Osteocyte (in vitro differentiated cells): ENCODE data around the gene ASIC4. TPM values are rescaled to one million over a fixed set of nuclear protein-coding genes. Genes with fewer than 3 reads are reported as not detected.

Experiments used
- DNase-seq: peaks from one replicate; pipeline ENCODE4 v3.0.0; 2021; ENCODE audit warnings: mixed read lengths; ENCODE audit not compliant: unreplicated experiment; ENCODE audit errors: extremely low spot score
- H3K27ac Mint-ChIP-seq: one replicate; pipeline ENCODE4 v1.8.0; 2021; ENCODE audit warnings: mild to moderate bottlenecking, mixed read lengths; ENCODE audit not compliant: unreplicated experiment
- H3K27me3 Mint-ChIP-seq: one replicate; pipeline ENCODE4 v1.8.0; 2021; ENCODE audit warnings: mixed read lengths; ENCODE audit not compliant: unreplicated experiment
- H3K36me3 Mint-ChIP-seq: one replicate; pipeline ENCODE4 v1.8.0; 2021; ENCODE audit warnings: mixed read lengths; ENCODE audit not compliant: unreplicated experiment
- H3K4me1 Mint-ChIP-seq: one replicate; pipeline ENCODE4 v1.8.0; 2021; ENCODE audit warnings: mixed read lengths; ENCODE audit not compliant: unreplicated experiment
- H3K4me3 Mint-ChIP-seq: one replicate; pipeline ENCODE4 v1.8.0; 2021; ENCODE audit warnings: mild to moderate bottlenecking, moderate library complexity, mixed read lengths; ENCODE audit not compliant: unreplicated experiment
- H3K9me3 Mint-ChIP-seq: one replicate; pipeline ENCODE4 v1.8.0; 2021; ENCODE audit warnings: mixed read lengths; ENCODE audit not compliant: unreplicated experiment
- total RNA-seq: library from RNA; stranded (reverse); gene quantifications from 2 replicates; pipeline ENCODE4 v1.2.1, GENCODE V29; 2021
- TF ChIP-seq, protein P1 (sequence below): fragments of 200-600 bp; sonication (generic); IDR thresholded peaks from 2 replicates; pipeline ENCODE4 v1.5.0; 2021; ENCODE audit warnings: antibody characterized with exemption, mild to moderate bottlenecking, moderate library complexity

The ASIC4 gene
- total RNA-seq, 1 donor from 2014 or later, result 0.11 TPM

DNA sequence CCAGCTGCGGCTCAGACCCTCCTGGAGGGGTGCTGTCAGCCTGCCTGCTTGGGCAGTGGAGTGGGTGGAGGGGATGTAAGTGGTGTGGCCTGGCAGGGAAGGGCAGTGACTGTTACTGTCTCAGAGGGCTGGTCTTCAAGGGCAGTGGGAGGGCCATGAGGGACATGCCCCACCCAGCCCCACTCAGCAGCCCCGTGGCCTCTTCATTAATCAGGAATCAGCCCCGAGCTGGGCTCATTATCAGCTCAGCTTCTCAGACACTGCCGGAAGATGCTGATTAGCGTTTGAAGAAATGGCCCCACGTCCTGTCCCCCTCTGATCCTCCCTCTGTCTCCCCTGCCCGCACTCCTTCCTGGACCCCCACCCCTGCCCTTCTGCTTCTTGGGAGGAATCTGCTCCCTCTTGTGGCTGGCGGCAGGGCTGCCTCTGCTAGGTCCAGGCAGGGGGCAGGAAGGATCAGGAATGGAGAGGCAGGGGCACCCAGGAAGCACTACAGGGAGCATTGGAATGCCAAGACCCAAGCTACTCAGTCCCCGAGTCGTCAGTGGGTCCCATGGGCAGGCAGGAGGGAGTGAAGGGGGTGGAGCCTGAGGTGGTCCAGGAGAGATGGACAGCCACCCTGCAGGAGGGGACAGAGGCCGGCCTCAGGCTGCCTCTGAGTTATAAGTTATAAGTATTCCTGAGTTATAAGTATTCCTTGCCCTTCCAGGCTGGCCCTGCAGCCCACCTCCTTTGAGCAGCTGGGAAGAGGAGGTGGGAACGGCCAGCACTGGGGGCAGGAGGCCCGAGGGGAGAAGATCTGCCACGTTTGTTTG is 7.0 kb downstream of the ASIC4 start:
- peak overlapping the region; percentile 31 for H3K4me3 Mint-ChIP-seq
- TF ChIP-seq, protein P1, sequence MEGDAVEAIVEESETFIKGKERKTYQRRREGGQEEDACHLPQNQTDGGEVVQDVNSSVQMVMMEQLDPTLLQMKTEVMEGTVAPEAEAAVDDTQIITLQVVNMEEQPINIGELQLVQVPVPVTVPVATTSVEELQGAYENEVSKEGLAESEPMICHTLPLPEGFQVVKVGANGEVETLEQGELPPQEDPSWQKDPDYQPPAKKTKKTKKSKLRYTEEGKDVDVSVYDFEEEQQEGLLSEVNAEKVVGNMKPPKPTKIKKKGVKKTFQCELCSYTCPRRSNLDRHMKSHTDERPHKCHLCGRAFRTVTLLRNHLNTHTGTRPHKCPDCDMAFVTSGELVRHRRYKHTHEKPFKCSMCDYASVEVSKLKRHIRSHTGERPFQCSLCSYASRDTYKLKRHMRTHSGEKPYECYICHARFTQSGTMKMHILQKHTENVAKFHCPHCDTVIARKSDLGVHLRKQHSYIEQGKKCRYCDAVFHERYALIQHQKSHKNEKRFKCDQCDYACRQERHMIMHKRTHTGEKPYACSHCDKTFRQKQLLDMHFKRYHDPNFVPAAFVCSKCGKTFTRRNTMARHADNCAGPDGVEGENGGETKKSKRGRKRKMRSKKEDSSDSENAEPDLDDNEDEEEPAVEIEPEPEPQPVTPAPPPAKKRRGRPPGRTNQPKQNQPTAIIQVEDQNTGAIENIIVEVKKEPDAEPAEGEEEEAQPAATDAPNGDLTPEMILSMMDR, result peak; percentile 81
- peaks cover 15% of the 10 kb centered on the region for H3K4me1 Mint-ChIP-seq
- peak overlapping the region; percentile 38 for H3K27ac Mint-ChIP-seq
- H3K9me3 Mint-ChIP-seq, result no peaks in the 10 kb centered on the region
- no peaks in the 10 kb centered on the region for H3K36me3 Mint-ChIP-seq
- peaks cover 25% of the 10 kb centered on the region for H3K27me3 Mint-ChIP-seq
- DNase-seq, result no peak

DNA sequence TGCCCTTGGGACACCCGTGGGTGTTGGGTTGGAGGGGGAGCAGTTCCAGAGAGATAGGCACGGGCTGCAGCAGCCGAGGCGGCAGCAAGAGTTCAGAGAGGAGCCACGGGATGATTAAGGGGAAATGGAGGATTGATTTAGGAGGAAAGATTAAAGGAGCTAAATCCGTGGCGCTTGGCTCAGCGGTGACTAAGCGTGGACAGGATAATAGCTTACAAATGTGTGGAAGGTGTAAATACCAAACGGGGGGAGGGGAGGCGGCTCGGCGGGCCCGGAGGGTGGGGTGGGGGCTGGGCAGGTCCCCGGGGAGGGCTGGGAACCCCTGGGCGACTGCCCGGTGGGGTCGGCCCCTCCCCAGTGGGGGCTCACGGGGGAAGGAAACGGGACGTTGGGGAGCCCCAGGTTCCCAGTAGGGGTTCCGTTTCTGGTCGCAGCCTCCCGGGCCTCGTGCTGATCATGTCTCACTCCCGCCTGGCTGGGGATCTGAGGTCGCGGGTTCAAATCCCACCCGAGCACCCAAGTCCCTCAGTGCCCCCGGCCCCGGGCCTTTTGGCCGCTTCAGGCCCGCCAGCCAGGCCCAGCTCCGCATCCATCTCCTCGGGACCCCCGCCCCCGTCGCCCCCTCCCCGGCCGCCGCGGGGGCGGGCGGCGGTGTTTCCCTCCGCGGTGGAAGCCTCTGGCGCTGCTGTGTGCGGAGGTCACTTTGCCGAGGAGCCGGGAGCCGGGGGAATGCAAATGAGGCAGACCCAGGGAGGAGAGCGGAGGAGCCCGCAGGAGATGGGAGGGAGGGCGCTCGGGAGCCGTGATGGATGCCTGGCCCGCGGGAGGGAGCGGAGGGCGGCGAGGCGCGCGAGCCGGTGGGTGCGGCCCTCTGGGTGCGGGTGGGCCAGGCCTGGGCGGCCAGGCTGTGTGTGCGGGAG is 8.1 kb downstream of the ASIC4 start:
- Mint-ChIP-seq H3K4me1 (peaks cover 15% of the 10 kb centered on the region), H3K4me3 (peak overlapping the region; percentile 41), H3K36me3 (no peaks in the 10 kb centered on the region), H3K27ac (peak overlapping the region; percentile 6), H3K27me3 (peaks cover 22% of the 10 kb centered on the region), H3K9me3 (no peaks in the 10 kb centered on the region)
- TF ChIP-seq, protein P1, result no peak
- no peak for DNase-seq

DNA sequence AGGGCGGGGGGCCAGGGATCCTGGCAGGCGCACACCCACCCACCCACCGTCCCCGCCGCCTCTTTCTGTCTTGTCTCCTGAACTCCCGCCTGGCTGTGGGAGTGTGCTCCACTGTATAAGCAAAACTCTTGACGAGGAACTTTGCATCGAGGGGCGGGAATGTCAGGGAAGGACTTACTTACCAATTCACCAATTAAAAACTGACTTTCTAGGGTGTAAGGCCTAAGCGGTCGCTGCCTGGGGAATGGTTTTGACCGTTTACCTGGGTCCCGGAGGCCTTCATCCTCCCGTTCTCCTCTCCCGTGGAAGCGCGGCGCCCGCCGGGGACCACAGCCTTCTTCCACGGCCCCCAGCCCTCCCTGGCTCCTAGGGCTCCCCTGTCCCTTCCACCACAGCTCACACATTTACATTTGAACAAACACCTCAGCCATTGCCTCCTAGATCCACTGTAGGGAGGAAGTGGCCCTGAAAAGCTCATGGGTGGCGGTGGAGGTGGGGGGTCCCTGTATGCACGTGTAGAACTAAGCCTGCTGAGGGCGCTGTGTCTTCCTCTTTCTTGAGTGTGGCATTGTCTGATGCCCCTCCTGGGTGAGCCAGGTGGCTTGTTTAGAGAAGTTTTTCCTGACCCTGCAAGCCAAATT is 8.9 kb downstream of the ASIC4 start:
- no peak for DNase-seq
- Mint-ChIP-seq H3K4me1 (peaks cover 15% of the 10 kb centered on the region), H3K27me3 (peaks cover 22% of the 10 kb centered on the region), H3K36me3 (no peaks in the 10 kb centered on the region), H3K27ac (no peak overlapping the region), H3K4me3 (no peak overlapping the region), H3K9me3 (no peaks in the 10 kb centered on the region)
- TF ChIP-seq, protein P1, result no peak

DNA sequence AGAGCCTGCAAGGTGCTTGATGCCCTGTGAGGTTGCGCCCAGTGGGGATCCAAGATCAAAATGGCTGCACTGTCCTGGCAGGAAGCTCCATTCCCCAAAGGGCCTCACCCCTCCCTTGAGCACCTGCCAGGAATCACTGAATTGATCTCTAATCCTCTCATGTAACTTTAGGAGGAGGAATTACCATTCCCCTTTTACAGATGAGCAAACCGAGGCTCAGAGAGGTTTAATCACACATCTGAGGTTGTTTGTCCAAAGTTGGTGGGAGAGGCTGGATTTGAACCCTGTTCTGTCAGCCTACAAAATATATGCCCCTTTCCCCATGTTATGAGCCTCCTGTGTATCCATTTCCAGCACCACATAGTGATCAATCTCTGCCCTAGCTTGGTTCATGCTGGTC is 10.5 kb downstream of the ASIC4 start:
- no peak overlapping the region for H3K4me3 Mint-ChIP-seq
- H3K9me3 Mint-ChIP-seq, result no peaks in the 10 kb centered on the region
- H3K27me3 Mint-ChIP-seq, result peaks cover 34% of the 10 kb centered on the region
- no peaks in the 10 kb centered on the region for H3K36me3 Mint-ChIP-seq
- H3K27ac Mint-ChIP-seq, result no peak overlapping the region
- TF ChIP-seq, protein P1, result no peak
- H3K4me1 Mint-ChIP-seq, result peaks cover 15% of the 10 kb centered on the region
- DNase-seq, result no peak
